GM12878 (cell line): ENCODE data around the gene RER1. TPM values are rescaled to one million over a fixed set of nuclear protein-coding genes. Genes with fewer than 3 reads are reported as not detected.

Source experiments
- ATAC-seq: fragments of 200-7000 bp; cut with Tn5 transposase; 3 replicates; pipeline ENCODE4 v1.9.1; 2020; ENCODE audit warnings: mild to moderate bottlenecking, moderate library complexity
- BruUV-seq: library from RNA; stranded (reverse); fragments of 400-500 nt; replicated peaks from 2 replicates; lab custom pipeline; 2021; lab: Mats Ljungman, UMichigan
- CTCF ChIA-PET: fragments of 300-600 bp; sonication (Branson Sonifier 250); formaldehyde crosslinking; extraction: SDS; loops from one replicate; lab custom pipeline; 2021; ENCODE audit warnings: inconsistent platforms; lab: Yijun Ruan, JAX
- POLR2A ChIA-PET: fragments of 350-600 bp; formaldehyde crosslinking; extraction: SDS; loops from one replicate; lab custom pipeline; 2021; ENCODE audit warnings: inconsistent platforms; lab: Charles Lee
- RAD21 ChIA-PET: fragments of 300-600 bp; sonication (Branson Sonifier 250); formaldehyde crosslinking; loops from one replicate; lab custom pipeline; 2023; ENCODE audit warnings: antibody characterized with exemption; ENCODE audit not compliant: unreplicated experiment; lab: Charles Lee
- SMC1A ChIA-PET: fragments of 300-600 bp; sonication (Branson Sonifier 250); formaldehyde crosslinking; loops from one replicate; lab custom pipeline; 2023; ENCODE audit not compliant: unreplicated experiment, uncharacterized antibody; lab: Charles Lee
- DNase-seq: peaks from one replicate; pipeline ENCODE4 v3.0.0-alpha.2; 2011; ENCODE audit warnings: low read depth, low spot score
- FAIRE-seq: peaks from 3 replicates; lab custom pipeline; 2011; peaks lifted over from hg19 to GRCh38; lab: Jason Lieb, UNC
- H2AFZ ChIP-seq: 2 replicates; pipeline ENCODE4 v1.6.0; 2011; ENCODE audit warnings: low read depth, low read length, control low read depth; ENCODE audit not compliant: control insufficient read depth
- H3K27ac ChIP-seq: 2 replicates; pipeline ENCODE4 v1.5.1; 2011; ENCODE audit warnings: control low read depth; ENCODE audit not compliant: control insufficient read depth, insufficient read depth
- H3K27me3 ChIP-seq, 2 experiments: replicated peaks in 1 of 2; 2 replicates each; pipeline versions ENCODE4 v1.6.0 to v1.6.1; 2011; ENCODE audit warnings: low read length in 1 of 2; ENCODE audit not compliant: control insufficient read depth in 2 of 2, insufficient read depth in 2 of 2
- H3K36me3 ChIP-seq, 2 experiments: 2 replicates each; pipeline ENCODE4 v1.5.1; 2011; ENCODE audit warnings: low read length in 1 of 2; ENCODE audit not compliant: control insufficient read depth in 2 of 2, insufficient read depth in 2 of 2
- H3K4me1 ChIP-seq: 2 replicates; pipeline ENCODE4 v1.6.1; 2011; ENCODE audit warnings: mild to moderate bottlenecking, low read length, moderate library complexity, mixed read lengths; ENCODE audit not compliant: control insufficient read depth, insufficient read depth
- H3K4me2 ChIP-seq: 2 replicates; pipeline ENCODE4 v1.6.0; 2011; ENCODE audit warnings: control low read depth; ENCODE audit not compliant: control insufficient read depth, insufficient read depth
- H3K4me3 ChIP-seq: fragments of 200-600 bp; sonication (generic); 2 replicates; pipeline ENCODE4 v1.5.1; 2016
- H3K79me2 ChIP-seq: 2 replicates; pipeline ENCODE4 v1.6.0; 2011; ENCODE audit warnings: low read length; ENCODE audit not compliant: control insufficient read depth, insufficient read depth
- H3K9ac ChIP-seq: 2 replicates; pipeline ENCODE4 v1.8.0; 2011; ENCODE audit warnings: low read length, control low read depth, mixed read lengths; ENCODE audit not compliant: control insufficient read depth, insufficient read depth
- H3K9me3 ChIP-seq: replicated peaks from 3 replicates; pipeline ENCODE4 v1.5.1; 2011; ENCODE audit warnings: mild to moderate bottlenecking, low read length; ENCODE audit not compliant: control insufficient read depth, insufficient read depth
- H4K20me1 ChIP-seq: 2 replicates; pipeline ENCODE4 v1.6.0; 2011; ENCODE audit not compliant: control insufficient read depth, insufficient read depth
- E2F8 ChIP-seq: fragments of 450-650 bp; IDR thresholded peaks from 2 replicates; pipeline ENCODE4 v1.6.1; 2018; ENCODE audit warnings: mild to moderate bottlenecking, low read depth, moderate library complexity; ENCODE audit not compliant: partially characterized antibody
- POLR2A ChIP-seq: IDR thresholded peaks from 2 replicates; pipeline ENCODE4 v1.6.1; 2011; ENCODE audit warnings: low read depth, mild to moderate bottlenecking, low read length
- WGBS: methylation state at CpG from one replicate; pipeline ENCODE4 v1.1.6; 2016; ENCODE audit warnings: low lambda C conversion rate; ENCODE audit not compliant: insufficient replicate concordance, insufficient coverage; ENCODE audit errors: missing lambda C conversion rate; 5-methylcytosine and 5-hydroxymethylcytosine counted together
- in situ Hi-C: fragments of 300-500 bp; cut with MboI; formaldehyde crosslinking; loops from 9 replicates; pipeline ENCODE4 v1.14.3; 2018; ENCODE audit warnings: mixed read lengths
- intact Hi-C: fragments of 100-400 bp; cut with micrococcal nuclease; formaldehyde crosslinking; loops from one replicate; pipeline ENCODE4 v1.14.2; 2022; ENCODE audit not compliant: unreplicated experiment
- polyA plus RNA-seq, 11 experiments: library from polyadenylated mRNA; depleted of rRNA in 4 of 11; unstranded in 6 of 11; stranded (reverse) in 5 of 11; fragments of >200 nt; fragmentation: Nextera tagmentation in 4 of 11; fragmentation: Illumina TruSeq in 1 of 11; extraction: Ambion mirVana in 4 of 11; extraction: Trizol in 1 of 11; gene quantifications; 1 replicate in 1 of 11; 2 replicates in 10 of 11; pipeline versions ENCODE4 v1.2.1 to v1.2.3, GENCODE V29; 2011 to 2016; ENCODE audit warnings: inconsistent platforms in 2 of 11, missing spikeins in 2 of 11, low read depth in 1 of 11
- total RNA-seq, 4 experiments: library from RNA; depleted of rRNA in 3 of 4; stranded (reverse); fragments of >200 nt in 3 of 4; fragmentation: Illumina TruSeq in 1 of 4; extraction: Trizol in 1 of 4; gene quantifications; 2 replicates each; pipeline versions ENCODE4 v1.2.1 to v1.2.3, GENCODE V29; 2013 to 2021

RER1 gene
- total and polyA plus RNA-seq, 10 of the 15 experiments (the other 5 are each of a cell fraction or from before 2014, with no cell fraction given), result 29.2 to 274 (median 136) TPM

- no peak for FAIRE-seq
- SMC1A ChIA-PET, result no interaction called here
- POLR2A ChIA-PET, result no interaction called here
These were observed 7.2 kb downstream of the RER1 start for GRCh38 chr1:2398871-2399270.

More at GRCh38 chr1:2398871-2399270, 7.2 kb downstream of the RER1 start:
- TF ChIP-seq E2F8 (no peak), POLR2A (0 out of 2 replicates have a peak, but pooled peaks have one; percentile 14)
- in situ Hi-C loops (no loop called here), intact Hi-C loops (no loop called here)
- RAD21 ChIA-PET, result no interaction called here
- Histone ChIP-seq H3K9ac (no peak overlapping the region), H3K36me3 (peaks cover 13 to 33% of the 10 kb centered on the region in 2 experiments), H3K9me3 (no peaks in the 10 kb centered on the region), H3K27me3 (no peaks in the 10 kb centered on the region), H2AFZ (no peak overlapping the region), H3K4me2 (no peak overlapping the region), H3K4me3 (no peak overlapping the region), H3K27ac (no peak overlapping the region), H3K79me2 (peaks cover 13% of the 10 kb centered on the region), H3K4me1 (no peaks in the 10 kb centered on the region), H4K20me1 (no peaks in the 10 kb centered on the region)
- ATAC-seq (no peak), DNase-seq (no peak)
- 90% methylated on average over 7 of the region's 7 CpGs for WGBS
- CTCF ChIA-PET, result no interaction called here
- BruUV-seq, result no TSS peak
